GM18502 (cell line): ENCODE data around the gene NLN.
A peak's percentile ranks its signal among the peaks of the same experiment; 100 is the strongest.
"Not testable (repeated sequence)": the region's sequence is repeated elsewhere in the genome, so short reads cannot be mapped to it uniquely, and the experiment has no call there.

Experiments
- ATAC-seq: cut with Tn5 transposase; IDR thresholded peaks from one replicate; pipeline ENCODE4 v1.9.1; 2021; ENCODE audit warnings: mild to moderate bottlenecking; ENCODE audit not compliant: unreplicated experiment, poor library complexity

The NLN gene

GRCh38 chr5:65721720-65722574, at the start of gene NLN, which contains the start of gene SGTB:
Gene NLN (plus strand): TSS chr5:65722205. CDS start chr5:65722374, 169 bp downstream.
Gene SGTB (minus strand): TSS chr5:65722109. CDS start chr5:65720807, 1,302 bp downstream.
- peak; percentile 91 for ATAC-seq

DNA sequence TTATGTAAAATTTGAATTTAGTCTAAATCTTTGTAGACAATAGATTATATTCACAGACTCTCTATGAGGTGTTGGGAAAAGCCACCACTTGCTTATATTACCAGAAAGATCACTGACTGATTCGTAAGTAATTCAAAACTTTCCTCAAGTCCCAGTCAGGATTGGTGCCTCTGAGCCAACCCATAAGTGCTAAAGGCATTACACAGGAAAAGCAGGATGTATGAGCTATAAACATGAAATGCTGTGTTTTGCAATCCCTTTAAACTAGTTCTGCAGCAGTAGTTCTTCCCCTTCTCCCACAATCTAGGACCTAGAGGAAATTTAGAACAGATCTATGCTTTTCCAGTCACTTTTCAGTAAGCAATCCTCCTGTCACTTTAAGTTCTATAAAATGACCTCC, 49.2 kb upstream of the NLN start:
- no peak for ATAC-seq

DNA sequence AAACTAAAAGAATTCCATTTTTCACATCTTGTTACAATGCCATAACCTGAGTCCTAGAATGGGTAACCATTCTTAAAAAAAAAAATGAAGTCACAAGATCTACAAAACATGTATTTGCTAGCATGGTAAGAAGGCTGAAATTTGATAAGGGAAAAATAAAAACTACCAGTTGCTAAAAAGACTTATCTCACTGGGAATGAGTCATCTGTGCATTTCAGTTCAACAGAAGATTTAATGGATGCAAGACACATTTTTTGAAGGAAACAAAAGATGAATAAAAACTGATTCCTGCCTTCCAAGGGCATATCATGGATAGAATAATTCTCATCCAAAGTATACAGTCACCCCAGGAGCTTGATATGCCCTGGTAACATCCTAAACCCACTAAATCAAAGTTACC, 47.3 kb upstream of the NLN start:
- no peak for ATAC-seq

- ATAC-seq = not testable (repeated sequence)
These were observed 45.9 kb upstream of the NLN start for GRCh38 chr5:65676056-65676455.

GRCh38 chr5:65682148-65682547, 39.9 kb upstream of the NLN start:
- ATAC-seq = no peak

GRCh38 chr5:65693121-65693520, 28.9 kb upstream of the NLN start:
- ATAC-seq = no peak

DNA sequence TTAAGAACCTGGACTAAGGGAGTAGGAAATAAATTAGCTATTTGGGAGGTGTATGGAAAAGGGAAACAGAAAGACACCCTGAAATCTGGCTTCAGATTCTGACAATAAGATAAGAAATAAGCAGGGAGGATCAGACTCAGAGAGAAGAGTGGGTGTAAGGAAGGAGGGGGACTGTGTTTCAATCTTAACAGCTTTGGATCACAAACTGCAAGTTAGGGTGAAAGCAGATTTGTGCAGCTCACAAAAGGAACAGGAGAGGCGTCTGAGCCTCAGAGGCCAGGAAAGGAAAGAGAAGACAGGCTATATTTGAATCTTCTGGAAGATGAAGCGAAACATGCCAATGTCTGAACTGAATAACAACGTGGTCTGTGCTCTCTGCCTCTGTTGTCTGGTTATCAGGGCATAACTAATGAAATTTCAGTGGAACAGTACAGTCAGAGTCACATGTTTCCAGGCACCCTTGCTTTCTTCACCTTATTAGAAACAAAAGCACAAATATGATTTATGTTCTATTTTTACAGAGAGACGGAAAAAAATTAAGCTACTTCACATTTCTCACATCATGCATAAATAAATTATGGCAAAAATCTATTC, 26.7 kb upstream of the NLN start:
- ATAC-seq = no peak

DNA sequence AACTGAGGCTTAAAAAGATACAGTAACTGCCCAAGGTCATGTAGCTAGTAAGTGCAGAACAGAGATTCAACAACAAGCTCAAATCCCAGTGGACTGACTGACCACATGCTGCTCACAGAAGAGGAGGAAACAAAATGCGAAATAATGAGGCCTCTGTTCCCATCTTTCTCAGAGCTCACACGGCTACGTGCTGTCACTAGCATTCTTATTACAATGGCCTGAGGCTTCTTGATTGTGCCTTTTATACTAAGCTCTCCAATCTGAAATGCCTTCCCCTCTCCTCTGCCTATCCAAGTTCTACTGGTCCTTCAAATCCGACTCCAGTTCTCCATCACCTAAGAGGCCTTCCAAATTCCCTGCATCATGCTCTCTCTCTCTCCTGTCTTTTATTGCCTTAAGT, 26.1 kb upstream of the NLN start:
- no peak for ATAC-seq

- ATAC-seq = no peak
These were observed 25.1 kb upstream of the NLN start for GRCh38 chr5:65696892-65697291.

GRCh38 chr5:65699338-65699737, 22.7 kb upstream of the NLN start:
- peak; percentile 69 for ATAC-seq

DNA sequence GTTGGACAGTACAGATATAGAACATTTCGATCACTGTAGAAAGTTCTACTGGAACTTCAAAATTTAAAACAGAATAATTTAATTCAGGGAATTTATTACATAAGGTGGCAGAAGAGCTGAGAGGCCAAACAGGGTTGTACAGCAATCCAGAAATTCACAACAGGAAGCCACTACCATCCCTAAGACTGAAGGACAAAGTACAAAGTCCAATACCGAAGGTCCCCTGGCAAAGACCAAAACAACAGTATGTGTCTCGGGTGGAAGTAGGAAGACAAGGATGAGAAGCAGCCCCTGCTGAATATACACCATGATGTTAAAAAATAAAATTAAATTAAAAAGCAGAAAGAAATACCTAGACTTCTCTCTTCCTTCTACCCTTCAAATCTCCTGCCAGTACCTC, 20.0 kb upstream of the NLN start:
- no peak for ATAC-seq

DNA sequence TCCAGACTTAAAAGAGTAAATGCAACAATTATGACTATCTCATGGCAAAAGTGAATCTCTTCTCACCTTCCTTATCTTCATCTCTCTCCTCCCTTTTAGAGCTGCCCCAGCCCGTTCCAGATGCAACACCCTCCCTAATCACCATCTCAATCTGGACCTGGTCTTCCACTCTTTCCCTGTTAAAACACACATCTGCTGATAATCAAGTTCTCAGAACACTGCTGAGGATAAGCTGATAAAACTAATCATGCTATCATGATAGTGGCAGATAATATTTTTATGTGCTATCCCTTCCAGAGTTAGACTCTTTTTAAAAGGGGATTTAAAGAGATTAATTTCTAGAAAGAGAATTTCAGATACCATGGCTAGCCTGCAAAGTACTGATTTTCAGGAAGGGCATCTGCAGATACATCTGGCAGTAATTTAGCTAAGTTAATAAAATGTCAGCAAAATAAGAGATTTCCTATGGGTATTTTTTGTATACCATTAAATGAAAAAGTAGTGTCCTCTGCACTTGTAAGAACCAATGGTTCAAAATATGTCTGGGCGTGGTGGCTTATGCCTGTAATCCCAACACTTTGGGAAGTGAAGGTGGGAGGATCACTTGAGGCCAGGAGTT, 17.3 kb upstream of the NLN start:
- ATAC-seq = no peak

DNA sequence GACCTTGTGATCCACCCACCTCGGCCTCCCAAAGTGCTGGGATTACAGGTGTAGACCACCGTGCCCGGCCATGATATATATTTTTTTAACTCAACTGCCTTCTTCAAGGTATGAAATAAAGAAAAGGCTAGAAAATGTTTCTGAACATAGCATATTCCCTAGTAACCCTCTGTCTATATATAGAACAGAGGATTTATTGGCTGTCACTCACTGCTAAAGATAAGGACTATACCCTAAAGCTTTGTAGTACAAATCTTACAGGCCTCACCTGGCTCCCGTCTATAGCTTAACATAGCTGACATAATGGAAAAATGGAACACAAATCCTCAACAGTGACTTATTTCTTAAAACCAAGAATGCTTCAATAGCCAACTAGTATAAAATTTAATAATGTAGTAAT, 14.3 kb upstream of the NLN start:
- ATAC-seq = no peak

- no peak for ATAC-seq
These were observed 13.9 kb upstream of the NLN start for GRCh38 chr5:65708145-65708544.

DNA sequence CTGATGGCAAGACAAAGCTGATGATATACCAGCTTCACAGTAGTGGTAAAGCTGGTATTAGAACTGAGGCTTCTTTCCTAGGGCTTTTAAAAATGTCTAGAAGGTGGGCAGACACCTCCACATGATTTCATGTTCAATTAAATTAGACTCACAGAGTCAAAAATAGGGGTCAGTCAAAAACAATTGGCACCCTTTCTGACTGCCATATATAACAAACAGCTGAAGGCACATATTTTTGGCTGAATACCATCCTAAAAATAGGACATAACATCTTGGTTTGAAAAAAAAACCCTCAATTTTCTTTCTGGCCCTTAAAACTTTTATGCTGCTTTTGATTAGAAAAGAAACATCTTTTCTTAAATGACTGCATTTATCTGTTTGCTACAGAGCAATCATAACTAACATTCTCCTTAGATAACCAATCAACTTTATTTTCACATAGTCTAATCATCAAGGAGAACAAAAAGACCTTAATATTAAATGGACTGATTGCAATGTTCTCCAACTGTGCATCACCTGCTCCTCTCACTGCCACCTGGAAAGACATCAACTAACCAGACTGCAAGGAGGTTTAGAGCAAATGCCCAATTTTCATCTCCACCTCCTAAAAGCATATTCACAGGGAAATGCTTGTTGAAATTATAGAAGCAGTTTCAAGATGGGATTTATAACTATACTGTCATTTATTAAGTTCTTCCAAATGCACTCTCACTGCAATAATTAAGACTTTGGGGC, 3.3 kb upstream of the NLN start:
- ATAC-seq = no peak

DNA sequence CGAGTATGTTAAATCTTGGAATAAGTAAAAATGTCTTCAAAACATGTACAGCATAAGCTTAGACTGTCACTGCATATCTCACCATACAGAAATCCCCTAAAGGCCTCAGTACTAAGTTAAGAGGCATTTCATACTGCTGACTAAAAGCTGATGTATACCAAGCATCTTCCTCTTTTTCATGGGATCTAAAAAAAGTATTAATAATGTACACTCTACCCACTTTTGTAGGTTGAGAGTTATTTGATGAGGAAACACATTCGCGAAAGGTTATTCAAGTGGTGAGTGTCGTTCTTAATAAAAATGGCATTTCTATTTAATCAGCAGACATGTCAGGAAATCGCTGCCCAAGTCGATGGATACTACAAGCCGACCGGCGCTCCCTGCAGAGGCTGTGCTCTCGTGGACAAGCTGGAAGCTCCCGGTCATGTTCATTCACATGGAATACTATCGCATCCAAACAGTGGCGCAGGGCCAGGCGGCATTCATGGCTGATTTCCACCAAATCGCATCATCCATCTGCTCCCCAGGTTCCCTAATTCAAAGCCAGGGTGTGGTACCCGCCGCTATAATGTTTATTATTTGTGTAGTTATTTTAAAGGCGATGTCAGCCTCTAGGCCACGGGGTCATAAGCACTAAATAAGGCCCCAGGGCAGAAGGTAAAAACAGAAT, 820 bp upstream of the NLN start:
- ATAC-seq = peak; percentile 26

DNA sequence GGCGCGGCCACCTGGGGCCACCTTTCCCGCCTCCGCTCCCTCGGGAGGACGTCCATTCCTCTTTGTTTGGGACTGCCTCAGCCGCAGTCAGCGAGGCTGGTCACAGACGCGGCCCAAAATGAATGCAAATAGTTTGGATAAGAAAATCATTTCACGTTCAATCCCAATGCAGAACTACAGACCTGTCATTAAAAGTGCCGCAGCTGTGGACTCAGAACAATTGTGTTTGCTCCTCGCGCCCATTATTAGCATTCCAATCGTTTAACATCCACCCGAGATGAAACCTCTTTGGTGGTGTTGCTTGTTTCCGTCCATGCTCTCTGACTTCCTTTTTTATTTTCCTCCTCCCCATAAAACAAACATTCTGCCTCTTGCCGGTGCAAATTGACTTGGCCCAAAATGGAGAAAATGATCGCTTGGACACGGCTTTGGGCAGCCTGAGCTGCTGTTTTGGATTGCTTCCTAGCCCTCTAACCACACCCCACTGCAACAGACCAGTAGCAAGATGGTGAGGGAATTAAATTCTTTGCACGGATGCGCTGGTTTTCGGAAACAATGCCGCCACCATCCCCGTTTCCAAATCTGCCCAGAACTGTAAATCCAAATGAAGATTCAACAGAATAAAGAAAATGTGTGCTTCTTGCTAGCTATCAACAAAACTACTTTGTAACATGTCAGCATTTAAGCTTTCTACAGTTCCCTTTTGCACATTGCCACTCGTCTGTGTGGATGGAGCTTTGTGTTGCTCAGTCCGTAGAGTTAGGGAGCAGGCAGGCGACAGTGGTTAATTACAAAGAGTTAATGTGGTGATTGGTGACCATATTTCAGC, 784 bp downstream of the NLN start:
- ATAC-seq = no peak

DNA sequence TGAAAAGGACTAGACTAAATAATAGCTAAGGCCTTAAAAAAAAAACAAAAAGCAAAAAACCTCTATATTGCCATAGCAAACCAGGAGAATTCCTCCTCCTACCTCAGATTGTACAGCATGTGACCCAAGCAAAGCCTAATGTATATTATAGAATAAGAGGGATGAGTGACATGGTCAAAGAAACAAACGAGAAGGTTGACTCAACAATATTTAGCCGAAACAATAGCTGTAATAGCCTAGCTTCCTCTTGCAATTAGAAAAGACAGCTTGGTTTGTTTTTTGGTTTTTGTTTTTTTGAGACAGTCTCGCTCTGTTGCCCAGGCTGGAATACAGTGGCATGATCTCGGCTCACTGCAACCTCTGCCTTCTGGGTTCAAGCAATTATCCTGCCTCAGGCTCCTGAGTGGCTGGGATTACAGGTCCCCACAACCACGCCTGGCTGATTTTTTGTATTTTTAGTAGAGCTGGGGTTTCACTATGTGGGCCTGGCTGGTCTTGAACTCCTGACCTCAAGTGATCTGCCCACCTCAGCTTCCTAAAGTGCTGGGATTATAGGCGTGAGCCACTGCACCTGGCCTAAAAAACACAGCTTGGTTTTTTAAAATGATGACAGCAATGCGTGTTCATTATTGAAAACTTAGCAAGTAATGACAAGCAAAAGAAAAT, 5.6 kb downstream of the NLN start:
- no peak for ATAC-seq

DNA sequence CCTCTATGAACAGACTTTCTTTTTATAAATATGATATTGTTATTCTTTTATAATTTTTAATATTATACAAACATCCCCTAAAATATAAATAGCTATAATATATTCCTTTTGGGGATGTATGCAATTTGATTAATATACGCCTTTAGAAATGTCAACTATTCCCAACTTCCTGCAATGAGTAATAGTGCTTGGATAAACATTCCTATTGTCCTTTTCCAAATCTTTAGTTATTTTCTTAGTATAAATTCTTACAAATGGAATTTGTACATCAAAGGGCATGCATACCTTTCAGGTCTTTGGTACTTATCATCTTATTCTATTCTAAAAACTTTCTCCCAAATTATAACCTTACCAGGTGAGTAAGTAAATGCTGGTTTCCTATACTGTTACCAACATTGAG, 6.2 kb downstream of the NLN start:
- ATAC-seq = no peak
